GM15510 (cell line): ENCODE results near the gene OR10K2.

Experiments used
- POLR2A ChIP-seq: IDR thresholded peaks from 3 replicates; pipeline ENCODE4 v1.6.1; 2011; ENCODE audit warnings: borderline replicate concordance; ENCODE audit not compliant: insufficient read length; ENCODE audit errors: extremely low read depth

OR10K2 gene

GRCh38 chr1:158426137-158426536, at the start of gene OR10K2:
Gene OR10K2 (minus strand): TSS chr1:158426237. CDS start chr1:158420866, 5,371 bp downstream.
- TF ChIP-seq POLR2A = no peak

- no peak for TF ChIP-seq POLR2A
Observed at GRCh38 chr1:158471920-158472319, 45.9 kb upstream of the OR10K2 start, which contains the start of gene OR10R2. Gene OR10R2 (plus strand): TSS chr1:158472220. CDS start chr1:158472326, 106 bp downstream.

DNA sequence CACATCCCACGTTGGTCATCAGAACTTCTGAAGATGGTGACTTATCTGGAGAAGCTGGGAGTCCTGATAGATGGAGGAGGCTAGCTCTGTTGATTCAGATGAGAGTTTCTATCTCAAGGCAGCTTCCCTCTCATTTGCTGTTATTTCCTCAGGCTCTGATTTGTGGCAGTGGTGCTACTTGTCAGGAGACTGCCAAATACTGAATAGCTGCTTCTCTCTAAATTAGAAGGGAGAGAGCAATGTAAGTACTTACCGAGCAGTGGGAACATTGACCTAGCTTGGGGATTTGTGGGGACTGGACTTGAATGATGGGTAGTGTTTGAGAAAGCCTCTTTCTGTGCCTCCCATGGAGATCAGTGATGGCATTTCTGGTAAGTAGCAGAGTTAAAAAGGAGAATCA, 35.5 kb upstream of the OR10K2 start, which contains the start of gene OR10K1:
Gene OR10K1, plus strand, starts transcription at position 301 of the 400 bp plus-strand sequence. CDS start 3,728 bp downstream, outside the sequence.
- no peak for TF ChIP-seq POLR2A

- TF ChIP-seq POLR2A = no peak
Observed at GRCh38 chr1:158458263-158458662, 32.2 kb upstream of the OR10K2 start.

DNA sequence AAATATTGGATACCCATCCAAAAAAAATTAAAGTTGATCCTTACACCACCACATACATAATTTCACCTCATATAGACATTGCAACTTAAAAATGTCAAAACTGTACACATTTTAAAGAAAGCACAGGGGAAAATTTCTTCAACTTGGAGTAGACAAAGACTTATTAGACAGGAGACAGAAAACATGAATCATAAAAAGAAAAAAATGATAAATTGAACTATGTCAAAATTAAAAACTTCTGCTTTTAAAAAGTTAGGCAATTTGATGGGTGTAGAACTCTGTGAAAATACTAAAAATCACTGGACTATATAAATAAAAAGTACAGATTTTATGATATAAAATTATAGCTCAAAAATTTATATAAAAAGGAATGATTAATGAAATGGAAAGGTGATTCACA, 31.2 kb upstream of the OR10K2 start:
- TF ChIP-seq POLR2A = no peak

DNA sequence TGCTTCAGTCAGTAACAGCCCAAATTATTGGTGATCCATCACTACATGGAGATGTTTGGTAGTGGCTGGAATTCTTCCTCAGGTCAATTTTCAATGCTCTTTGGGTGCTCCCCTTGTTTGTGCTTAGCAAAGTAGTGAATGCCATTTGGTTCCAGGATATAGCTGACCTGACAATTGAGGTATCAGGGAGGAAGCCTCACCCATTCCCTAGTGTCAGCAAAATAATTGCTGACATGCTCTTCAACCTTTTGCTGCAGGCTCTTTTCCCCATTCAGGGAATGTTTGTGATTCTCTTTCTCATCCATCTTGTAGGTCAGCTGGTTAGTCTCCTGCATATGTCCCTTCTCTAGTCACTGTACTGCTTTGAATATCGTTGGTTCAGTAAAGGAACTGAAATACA, 28.5 kb upstream of the OR10K2 start:
- no peak for TF ChIP-seq POLR2A

- TF ChIP-seq POLR2A = no peak
Observed at GRCh38 chr1:158445376-158445775, 19.3 kb upstream of the OR10K2 start.

DNA sequence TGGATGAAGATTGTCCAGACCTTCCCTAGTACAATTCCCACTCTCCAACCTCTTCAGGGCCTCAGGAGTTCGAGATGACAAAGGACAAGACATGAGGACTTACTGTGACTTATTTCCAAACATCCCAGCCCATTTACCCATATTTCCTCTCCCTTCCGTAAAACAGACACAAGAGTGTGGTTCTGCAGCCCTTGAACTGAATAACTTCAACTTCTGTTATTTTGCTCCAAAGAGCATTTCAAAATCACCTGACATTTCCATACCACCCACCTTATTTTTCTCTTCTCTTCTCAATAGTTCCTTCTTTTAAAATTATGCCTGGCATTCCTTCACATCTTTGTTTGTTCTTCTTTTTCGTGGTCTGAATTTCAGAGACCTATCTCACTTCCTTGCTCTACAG, 8.7 kb upstream of the OR10K2 start:
- TF ChIP-seq POLR2A = no peak

DNA sequence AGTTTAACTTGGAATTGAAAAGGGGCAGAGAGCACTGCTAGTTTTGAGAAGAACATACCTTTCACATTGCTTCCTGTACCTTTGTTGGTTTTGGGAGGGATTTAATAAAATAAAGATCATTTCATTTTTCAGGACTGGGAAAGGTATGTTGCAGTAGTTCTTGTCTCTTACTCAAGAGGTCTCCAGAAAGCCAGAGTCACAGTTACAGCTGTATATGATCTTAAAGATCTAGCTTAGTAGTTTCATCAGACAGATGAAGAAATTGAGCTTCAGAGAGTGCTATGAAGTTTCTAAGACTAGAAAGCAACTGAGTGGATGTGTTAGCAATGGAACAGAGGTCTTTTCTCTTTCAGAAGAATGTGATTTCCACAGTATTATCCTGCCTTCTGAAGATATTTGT, 1.0 kb downstream of the OR10K2 start:
- TF ChIP-seq POLR2A = no peak

DNA sequence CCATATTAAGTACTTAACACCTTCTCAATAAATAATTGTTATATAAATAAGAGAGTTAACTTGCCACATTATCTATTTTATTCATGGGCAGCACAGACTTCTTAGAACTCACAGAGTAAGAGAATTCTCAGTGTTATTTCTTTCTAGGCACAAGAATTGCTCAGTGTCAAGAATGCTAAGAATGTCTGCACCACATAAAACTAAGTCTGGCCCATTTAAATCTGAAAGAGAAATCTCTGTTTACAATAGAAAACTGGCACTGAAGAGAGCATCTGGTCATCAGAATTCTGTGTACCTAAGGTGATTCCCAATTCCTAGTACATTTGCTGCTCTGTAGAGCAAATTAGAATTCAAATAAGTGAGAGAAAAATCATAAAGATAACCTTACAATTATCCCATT, 3.8 kb downstream of the OR10K2 start:
- no peak for TF ChIP-seq POLR2A

- TF ChIP-seq POLR2A = no peak
Observed at GRCh38 chr1:158417586-158417985, 8.5 kb downstream of the OR10K2 start.

- no peak for TF ChIP-seq POLR2A
Observed at GRCh38 chr1:158414651-158415345, 11.2 kb downstream of the OR10K2 start.

- no peak for TF ChIP-seq POLR2A
Observed at GRCh38 chr1:158407092-158407491, 18.9 kb downstream of the OR10K2 start.

GRCh38 chr1:158400871-158401270, 25.2 kb downstream of the OR10K2 start:
- TF ChIP-seq POLR2A = no peak

- no peak for TF ChIP-seq POLR2A
Observed at GRCh38 chr1:158398818-158399514, 27.1 kb downstream of the OR10K2 start, which contains the start of gene OR10T2. Gene OR10T2 (minus strand): TSS chr1:158399466. CDS start chr1:158399466, 0 bp downstream.

GRCh38 chr1:158396646-158397045, 29.4 kb downstream of the OR10K2 start:
- TF ChIP-seq POLR2A = no peak
